Endothelial cell (in vitro differentiated cells): Measurements from ENCODE around the gene PLK5. TPM values are rescaled to one million over a fixed set of nuclear protein-coding genes. Genes with fewer than 3 reads are reported as not detected.
A peak's percentile ranks its signal among the peaks of the same experiment; 100 is the strongest.

ENCODE experiments used
- DNase-seq: peaks from one replicate; pipeline ENCODE4 v3.0.0; 2021; ENCODE audit warnings: low spot score
- H3K27ac Mint-ChIP-seq: one replicate; pipeline ENCODE4 v1.8.0; 2021; ENCODE audit warnings: mixed read lengths, inconsistent platforms; ENCODE audit not compliant: unreplicated experiment
- H3K27me3 Mint-ChIP-seq: one replicate; pipeline ENCODE4 v1.8.0; 2021; ENCODE audit warnings: mild to moderate bottlenecking, moderate library complexity, mixed read lengths, inconsistent platforms; ENCODE audit not compliant: unreplicated experiment
- H3K36me3 Mint-ChIP-seq: one replicate; pipeline ENCODE4 v1.8.0; 2021; ENCODE audit warnings: mild to moderate bottlenecking, low read depth, mixed read lengths, inconsistent platforms; ENCODE audit not compliant: unreplicated experiment
- H3K4me1 Mint-ChIP-seq: one replicate; pipeline ENCODE4 v1.8.0; 2021; ENCODE audit warnings: mild to moderate bottlenecking, mixed read lengths, inconsistent platforms; ENCODE audit not compliant: unreplicated experiment
- H3K4me3 Mint-ChIP-seq: one replicate; pipeline ENCODE4 v1.8.0; 2021; ENCODE audit warnings: mild to moderate bottlenecking, mixed read lengths, inconsistent platforms; ENCODE audit not compliant: unreplicated experiment
- H3K9me3 Mint-ChIP-seq: one replicate; pipeline ENCODE4 v1.8.0; 2021; ENCODE audit warnings: mixed read lengths, inconsistent platforms; ENCODE audit not compliant: unreplicated experiment
- CTCF ChIP-seq: fragments of 200-600 bp; sonication (generic); IDR thresholded peaks from one replicate; pipeline ENCODE4 v1.5.0; 2021; ENCODE audit warnings: antibody characterized with exemption; ENCODE audit not compliant: unreplicated experiment
- total RNA-seq: library from RNA; stranded (reverse); fragmentation: NEBNext Ultra II Directional; extraction: Animal tissue kit (Norgen Biotek cat#: 25700); gene quantifications from one replicate; pipeline ENCODE4 v1.2.1, GENCODE V29; 2021; ENCODE audit not compliant: unreplicated experiment

The PLK5 gene
- total RNA-seq, 1 donor from 2014 or later = 1.1 TPM

- Mint-ChIP-seq H3K36me3 (peaks cover 3% of the 10 kb centered on the region), H3K27me3 (peaks cover 7% of the 10 kb centered on the region), H3K9me3 (no peaks in the 10 kb centered on the region), H3K4me3 (no peak overlapping the region), H3K27ac (no peak overlapping the region), H3K4me1 (peaks cover 5% of the 10 kb centered on the region)
- TF ChIP-seq CTCF = no peak
- no peak for DNase-seq
Measured at GRCh38 chr19:1507192-1507660, 16.7 kb upstream of the PLK5 start.

DNA sequence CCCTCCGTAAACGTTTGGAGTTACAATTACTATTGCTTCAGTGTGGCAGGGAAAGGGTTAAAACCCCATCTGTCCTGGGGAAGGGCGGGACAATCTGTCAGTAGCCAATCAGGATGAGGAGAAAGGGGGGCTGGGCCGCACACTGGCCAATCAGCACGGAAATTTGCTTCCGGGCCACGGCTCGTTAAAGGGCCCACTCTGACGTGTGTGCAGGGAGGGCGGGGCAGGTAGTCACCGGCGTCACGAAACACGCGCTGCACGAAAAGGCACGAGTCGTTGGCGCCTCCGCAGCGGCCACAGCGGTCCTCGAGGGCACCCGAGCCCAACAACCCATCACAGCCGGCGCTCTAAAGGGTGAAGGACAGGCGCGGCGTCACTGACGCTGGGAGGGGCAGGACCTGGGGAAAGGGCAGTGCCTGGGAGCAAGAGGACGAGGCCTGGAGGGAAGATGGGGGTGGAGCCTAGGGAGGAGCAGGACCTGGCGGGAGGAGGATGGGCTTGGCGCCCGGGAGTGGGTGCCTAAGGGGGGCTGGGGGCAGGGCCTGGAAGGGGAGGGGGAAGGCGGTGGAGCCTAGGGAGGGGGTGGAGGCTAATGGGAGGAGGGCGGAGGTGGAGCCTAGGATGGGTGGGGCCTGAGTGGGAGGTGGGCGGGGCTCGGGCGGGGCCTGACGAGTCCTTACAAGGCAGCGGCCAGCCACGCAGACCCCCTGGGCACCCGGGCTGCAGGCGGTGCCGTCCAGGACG is 15.9 kb upstream of the PLK5 start:
- peaks cover 5% of the 10 kb centered on the region for H3K4me1 Mint-ChIP-seq
- peaks cover 3% of the 10 kb centered on the region for H3K36me3 Mint-ChIP-seq
- no peak for TF ChIP-seq CTCF
- H3K27ac Mint-ChIP-seq = peak overlapping the region; percentile 72
- peak overlapping the region; percentile 77 for H3K4me3 Mint-ChIP-seq
- DNase-seq = peak; percentile 84
- peaks cover 7% of the 10 kb centered on the region for H3K27me3 Mint-ChIP-seq
- H3K9me3 Mint-ChIP-seq = no peaks in the 10 kb centered on the region

GRCh38 chr19:1508507-1508856 is 15.4 kb upstream of the PLK5 start:
- Mint-ChIP-seq H3K27ac (peak overlapping the region; percentile 61), H3K36me3 (peaks cover 3% of the 10 kb centered on the region), H3K4me1 (peaks cover 5% of the 10 kb centered on the region), H3K4me3 (no peak overlapping the region), H3K27me3 (peaks cover 7% of the 10 kb centered on the region), H3K9me3 (no peaks in the 10 kb centered on the region)
- DNase-seq = no peak
- TF ChIP-seq CTCF = no peak

DNA sequence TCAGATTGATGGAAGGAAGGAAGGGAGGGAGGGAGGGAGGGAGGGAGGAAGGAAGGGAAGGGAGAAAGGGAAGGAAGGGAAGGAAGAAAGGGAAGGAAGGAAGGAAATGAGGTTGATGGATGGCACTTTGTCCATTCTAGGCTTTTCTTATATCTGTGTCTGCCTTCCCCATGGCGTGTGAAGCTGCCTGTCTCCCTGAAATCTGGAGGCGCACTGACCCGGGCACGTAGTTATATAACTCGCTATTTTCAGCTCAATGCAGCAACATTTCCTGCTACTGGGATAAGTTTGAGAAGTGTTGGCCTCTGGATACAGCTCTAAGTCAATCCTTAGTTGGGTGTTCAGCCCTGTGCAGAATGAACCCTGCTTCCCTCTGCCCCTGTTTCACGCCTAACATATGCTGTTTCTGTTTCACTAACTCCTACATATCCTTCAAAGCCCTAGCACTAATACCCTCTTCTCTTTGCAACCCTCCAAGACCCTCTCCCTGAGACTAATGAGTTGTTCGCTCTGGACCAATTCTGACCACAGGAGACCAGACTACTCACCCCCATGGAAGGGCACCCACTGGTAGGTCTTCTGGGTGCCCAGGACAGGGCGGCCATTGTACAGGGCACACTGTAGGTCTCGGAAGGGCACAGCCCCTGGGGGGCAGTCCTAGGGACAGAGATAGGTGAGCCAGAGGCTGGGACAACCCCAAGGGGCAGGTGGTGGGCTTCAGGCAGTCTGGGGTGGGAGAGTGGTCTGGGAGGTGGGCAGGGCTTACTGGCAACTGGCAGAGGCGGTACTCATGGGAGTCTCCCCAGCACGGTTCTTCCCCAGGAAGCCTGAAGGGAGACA is 14.1 kb upstream of the PLK5 start:
- Mint-ChIP-seq H3K36me3 (peaks cover 3% of the 10 kb centered on the region), H3K27me3 (peaks cover 3% of the 10 kb centered on the region), H3K4me1 (peaks cover 5% of the 10 kb centered on the region), H3K4me3 (peak overlapping the region; percentile 2), H3K27ac (peak overlapping the region; percentile 5), H3K9me3 (no peaks in the 10 kb centered on the region)
- no peak for TF ChIP-seq CTCF
- no peak for DNase-seq

DNA sequence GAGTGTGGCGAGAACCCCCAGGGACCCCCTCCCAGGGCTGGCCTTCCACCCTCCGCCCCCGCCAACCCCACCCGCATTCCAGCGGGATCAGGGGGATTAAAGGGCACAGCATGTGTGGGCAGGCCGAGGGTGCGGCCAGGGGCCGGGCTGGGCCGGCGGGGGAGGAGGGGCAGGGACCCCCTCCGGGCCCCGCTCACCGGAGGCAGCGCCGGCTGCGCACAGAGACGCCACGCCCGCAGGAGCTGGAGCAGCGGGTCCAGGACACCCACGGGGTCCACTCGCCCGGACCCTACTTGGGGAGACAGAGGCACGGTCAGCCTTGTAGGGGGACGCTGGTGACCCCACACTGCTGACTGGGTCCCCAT is 13.5 kb upstream of the PLK5 start:
- Mint-ChIP-seq H3K36me3 (no peaks in the 10 kb centered on the region), H3K9me3 (no peaks in the 10 kb centered on the region), H3K27me3 (peaks cover 3% of the 10 kb centered on the region), H3K4me3 (no peak overlapping the region), H3K4me1 (peaks cover 5% of the 10 kb centered on the region), H3K27ac (no peak overlapping the region)
- TF ChIP-seq CTCF = no peak
- no peak for DNase-seq
